ENCODE results near the gene UGT1A6. TPM values are rescaled to one million over a fixed set of nuclear protein-coding genes. Genes with fewer than 3 reads are reported as not detected.

UGT1A6 gene
- total RNA-seq, 1 experiment from 2014 or later, result 2.2 TPM

GRCh38 chr2:233671290-233672161, 21.2 kb upstream of the UGT1A6 start, which contains the start of gene UGT1A9:
Gene UGT1A9 (plus strand): TSS chr2:233671898. CDS start chr2:233671935, 37 bp downstream.
- DNase-seq, result no peak
- no peak for ATAC-seq
- intact Hi-C loops (cut with micrococcal nuclease), result no loop called here
- Histone ChIP-seq H3K9ac (ENCODE audit: low read length) (no peak within 1 kb of the TSS), H3K4me1 (ENCODE audit: insufficient read depth, low read length) (no peaks in the 10 kb centered on the region), H3K27ac (ENCODE audit: low read length) (no peak within 1 kb of the TSS), H3F3A (ENCODE audit: low read length, unreplicated experiment) (no peaks in the 10 kb centered on the region), H4K20me1 (ENCODE audit: low read length) (no peaks in the 10 kb centered on the region), H3K4me2 (ENCODE audit: low read length) (no peak within 1 kb of the TSS), H3K4me3 (ENCODE audit: low read length) (no peak within 1 kb of the TSS), H3K27me3 (ENCODE audit: low read length) (no peaks in the 10 kb centered on the region), H3K9me3 (ENCODE audit: low read length) (no peaks in the 10 kb centered on the region), H3K9me2 (replicated peaks; ENCODE audit: low read length) (no peaks in the 10 kb centered on the region), H2AFZ (ENCODE audit: low read length) (no peak within 1 kb of the TSS), H3K79me2 (ENCODE audit: low read length) (no peaks in the 10 kb centered on the region), H3K36me3 (ENCODE audit: low read depth, low read length) (no peaks in the 10 kb centered on the region)
- POLR2A ChIA-PET (ENCODE audit: unreplicated experiment), result interaction anchor here (0.7 kb wide), 1 partner anchor 12 kb away, joined by 3 read pairs; no protein-coding TSS in a partner anchor
- CTCF ChIA-PET, result no interaction called here
- BruUV-seq (replicated peaks), result no TSS peak
- TF ChIP-seq CTCF (conservative IDR thresholded peaks at IDR 0.05; ENCODE audit: low read depth, low read length) (no peak), EZH2 (IDR thresholded peaks at IDR 0.05; ENCODE audit: low read length, unreplicated experiment) (no peak), EZH2phosphoT487 (IDR thresholded peaks at IDR 0.05; ENCODE audit: borderline replicate concordance, low read length) (no peak)

GRCh38 chr2:233672886-233673285, 19.8 kb upstream of the UGT1A6 start:
- DNase-seq (no peak), ATAC-seq (no peak)
- H3K79me2 ChIP-seq (ENCODE audit: low read length), result no peaks in the 10 kb centered on the region
- no peaks in the 10 kb centered on the region for H3K9me3 ChIP-seq (ENCODE audit: low read length)
- H3K4me3 ChIP-seq (ENCODE audit: low read length), result no peak overlapping the region
- no peaks in the 10 kb centered on the region for H3K36me3 ChIP-seq (ENCODE audit: low read depth, low read length)
- H3K27ac ChIP-seq (ENCODE audit: low read length), result no peak overlapping the region
- H3K27me3 ChIP-seq (ENCODE audit: low read length), result no peaks in the 10 kb centered on the region
- TF ChIP-seq CTCF (conservative IDR thresholded peaks at IDR 0.05; ENCODE audit: low read depth, low read length) (no peak), EZH2phosphoT487 (IDR thresholded peaks at IDR 0.05; ENCODE audit: borderline replicate concordance, low read length) (no peak), EZH2 (IDR thresholded peaks at IDR 0.05; ENCODE audit: low read length, unreplicated experiment) (no peak)
- H2AFZ ChIP-seq (ENCODE audit: low read length), result no peak overlapping the region
- H3K4me1 ChIP-seq (ENCODE audit: insufficient read depth, low read length), result no peaks in the 10 kb centered on the region
- H3F3A ChIP-seq (ENCODE audit: low read length, unreplicated experiment), result no peaks in the 10 kb centered on the region
- BruUV-seq (replicated peaks), result no TSS peak
- H4K20me1 ChIP-seq (ENCODE audit: low read length), result no peaks in the 10 kb centered on the region
- no peak overlapping the region for H3K9ac ChIP-seq (ENCODE audit: low read length)
- intact Hi-C loops (cut with micrococcal nuclease), result no loop called here
- H3K4me2 ChIP-seq (ENCODE audit: low read length), result no peak overlapping the region
- CTCF ChIA-PET, result no interaction called here
- no peaks in the 10 kb centered on the region for H3K9me2 ChIP-seq (replicated peaks; ENCODE audit: low read length)
- POLR2A ChIA-PET (ENCODE audit: unreplicated experiment), result no interaction called here

GRCh38 chr2:233673896-233674295, 18.8 kb upstream of the UGT1A6 start:
- Histone ChIP-seq H3K4me3 (ENCODE audit: low read length) (no peak overlapping the region), H3K9me3 (ENCODE audit: low read length) (no peaks in the 10 kb centered on the region), H3K9me2 (replicated peaks; ENCODE audit: low read length) (no peaks in the 10 kb centered on the region), H2AFZ (ENCODE audit: low read length) (no peak overlapping the region), H3K79me2 (ENCODE audit: low read length) (no peaks in the 10 kb centered on the region), H3K27me3 (ENCODE audit: low read length) (no peaks in the 10 kb centered on the region), H3K4me1 (ENCODE audit: insufficient read depth, low read length) (no peaks in the 10 kb centered on the region), H3K27ac (ENCODE audit: low read length) (no peak overlapping the region), H4K20me1 (ENCODE audit: low read length) (no peaks in the 10 kb centered on the region), H3K9ac (ENCODE audit: low read length) (no peak overlapping the region), H3K4me2 (ENCODE audit: low read length) (no peak overlapping the region), H3F3A (ENCODE audit: low read length, unreplicated experiment) (no peaks in the 10 kb centered on the region), H3K36me3 (ENCODE audit: low read depth, low read length) (no peaks in the 10 kb centered on the region)
- no TSS peak for BruUV-seq (replicated peaks)
- ChIA-PET POLR2A (ENCODE audit: unreplicated experiment) (no interaction called here), CTCF (no interaction called here)
- intact Hi-C loops (cut with micrococcal nuclease), result no loop called here
- no peak for TF ChIP-seq CTCF (conservative IDR thresholded peaks at IDR 0.05; ENCODE audit: low read depth, low read length)
- no peak for TF ChIP-seq EZH2 (IDR thresholded peaks at IDR 0.05; ENCODE audit: low read length, unreplicated experiment)
- TF ChIP-seq EZH2phosphoT487 (IDR thresholded peaks at IDR 0.05; ENCODE audit: borderline replicate concordance, low read length), result no peak
- ATAC-seq, result no peak
- no peak for DNase-seq

Measured in PC-3 (cell line).